ENCODE results near the gene ANKS1B. TPM values are rescaled to one million over a fixed set of nuclear protein-coding genes. Genes with fewer than 3 reads are reported as not detected.
"Not testable (repeated sequence)": the region's sequence is repeated elsewhere in the genome, so short reads cannot be mapped to it uniquely, and the experiment has no call there.

Gene ANKS1B
- polyA plus RNA-seq, 3 donors = not detected

- DNase-seq; H3K36me3 Mint-ChIP-seq; H3K27ac ChIP-seq (ENCODE audit: low read depth in 1 of 2, low read length in 2 of 2); H3K27ac Mint-ChIP-seq; H3K4me1 ChIP-seq (ENCODE audit: control insufficient read depth in 1 of 2, insufficient read depth in 2 of 2, low read length in 2 of 2); H3K27me3 Mint-ChIP-seq (ENCODE audit: low read depth in 3 of 3); H3K4me3 ChIP-seq (replicated peaks in 1 of 3; ENCODE audit: low read depth in 2 of 3, low read length in 3 of 3); H4K20me1 ChIP-seq (ENCODE audit: insufficient read depth, low read length); H3K4me1 Mint-ChIP-seq; H2AFZ ChIP-seq (ENCODE audit: insufficient read depth, low read depth, low read length, poor library complexity, severe bottlenecking); H3K79me2 ChIP-seq (ENCODE audit: insufficient read depth, low read length); H3K9ac ChIP-seq (ENCODE audit: insufficient read depth, low read length, poor library complexity, severe bottlenecking); H3K4me2 ChIP-seq (replicated peaks; ENCODE audit: extremely low read depth, low read length, poor library complexity, severe bottlenecking); intact Hi-C loops (cut with micrococcal nuclease); H3K36me3 ChIP-seq (replicated peaks in 1 of 2; ENCODE audit: control insufficient read depth in 1 of 2, insufficient read depth in 2 of 2, low read length in 2 of 2); H3K27me3 ChIP-seq (ENCODE audit: control insufficient read depth in 2 of 2, insufficient read depth in 2 of 2, low read length in 2 of 2); H3K4me3 Mint-ChIP-seq: not testable (repeated sequence)
- peaks cover 14 to 17% of the 10 kb centered on the region in 2 donors for H3K9me3 ChIP-seq (replicated peaks in 1 of 2; ENCODE audit: control insufficient read depth in 1 of 2, insufficient read depth in 1 of 2, low read length in 2 of 2)
- 91% methylated on average over 7 of the region's 8 CpGs for WGBS (ENCODE audit: insufficient coverage)
- peaks cover 6 to 19% (median 16%) of the 10 kb centered on the region in 7 donors for H3K9me3 Mint-ChIP-seq
Observed at GRCh38 chr12:99719411-99720082, 265.2 kb downstream of the ANKS1B start.

GRCh38 chr12:99715841-99716510 lies 268.8 kb downstream of the ANKS1B start:
- H4K20me1 ChIP-seq (ENCODE audit: insufficient read depth, low read length); H3K27me3 ChIP-seq (ENCODE audit: control insufficient read depth in 2 of 2, insufficient read depth in 2 of 2, low read length in 2 of 2); H3K9ac ChIP-seq (ENCODE audit: insufficient read depth, low read length, poor library complexity, severe bottlenecking); H3K27ac ChIP-seq (ENCODE audit: low read depth in 1 of 2, low read length in 2 of 2); H3K36me3 Mint-ChIP-seq; intact Hi-C loops (cut with micrococcal nuclease); DNase-seq; H3K4me1 Mint-ChIP-seq; H2AFZ ChIP-seq (ENCODE audit: insufficient read depth, low read depth, low read length, poor library complexity, severe bottlenecking); H3K4me1 ChIP-seq (ENCODE audit: control insufficient read depth in 1 of 2, insufficient read depth in 2 of 2, low read length in 2 of 2); H3K4me3 Mint-ChIP-seq; H3K4me2 ChIP-seq (replicated peaks; ENCODE audit: extremely low read depth, low read length, poor library complexity, severe bottlenecking); H3K9me3 ChIP-seq (replicated peaks in 1 of 2; ENCODE audit: control insufficient read depth in 1 of 2, insufficient read depth in 1 of 2, low read length in 2 of 2); H3K27me3 Mint-ChIP-seq (ENCODE audit: low read depth in 3 of 3); H3K36me3 ChIP-seq (replicated peaks in 1 of 2; ENCODE audit: control insufficient read depth in 1 of 2, insufficient read depth in 2 of 2, low read length in 2 of 2); H3K79me2 ChIP-seq (ENCODE audit: insufficient read depth, low read length); H3K4me3 ChIP-seq (replicated peaks in 1 of 3; ENCODE audit: low read depth in 2 of 3, low read length in 3 of 3); H3K27ac Mint-ChIP-seq: not testable (repeated sequence)
- H3K9me3 Mint-ChIP-seq = peaks cover 1 to 12% (median 8%) of the 10 kb centered on the region in 7 donors
- WGBS (ENCODE audit: insufficient coverage) = 87% methylated on average over 16 of the region's 16 CpGs

- H3K36me3 ChIP-seq (replicated peaks in 1 of 2; ENCODE audit: control insufficient read depth in 1 of 2, insufficient read depth in 2 of 2, low read length in 2 of 2); H3K4me1 ChIP-seq (ENCODE audit: control insufficient read depth in 1 of 2, insufficient read depth in 2 of 2, low read length in 2 of 2); H3K4me3 Mint-ChIP-seq; H2AFZ ChIP-seq (ENCODE audit: insufficient read depth, low read depth, low read length, poor library complexity, severe bottlenecking); H3K36me3 Mint-ChIP-seq; H3K4me3 ChIP-seq (replicated peaks in 1 of 3; ENCODE audit: low read depth in 2 of 3, low read length in 3 of 3); H3K9me3 ChIP-seq (replicated peaks in 1 of 2; ENCODE audit: control insufficient read depth in 1 of 2, insufficient read depth in 1 of 2, low read length in 2 of 2); H3K27ac ChIP-seq (ENCODE audit: low read depth in 1 of 2, low read length in 2 of 2); H3K79me2 ChIP-seq (ENCODE audit: insufficient read depth, low read length); H3K9ac ChIP-seq (ENCODE audit: insufficient read depth, low read length, poor library complexity, severe bottlenecking); H3K4me1 Mint-ChIP-seq; H3K27me3 ChIP-seq (ENCODE audit: control insufficient read depth in 2 of 2, insufficient read depth in 2 of 2, low read length in 2 of 2); DNase-seq; H3K4me2 ChIP-seq (replicated peaks; ENCODE audit: extremely low read depth, low read length, poor library complexity, severe bottlenecking); H3K27me3 Mint-ChIP-seq (ENCODE audit: low read depth in 3 of 3); H4K20me1 ChIP-seq (ENCODE audit: insufficient read depth, low read length); intact Hi-C loops (cut with micrococcal nuclease): not testable (repeated sequence)
- no CpG with 5 or more reads among the region's 4 CpGs for WGBS (ENCODE audit: insufficient coverage)
- Mint-ChIP-seq H3K9me3 (peaks cover 1 to 14% (median 8%) of the 10 kb centered on the region in 7 donors), H3K27ac (peak overlapping the region in 1 of 7 donors; percentile 38)
Observed at GRCh38 chr12:99714921-99715320, 269.8 kb downstream of the ANKS1B start.

Data from CD14-positive monocyte (primary cell).